ENCODE data around the gene ACTL6B. TPM values are rescaled to one million over a fixed set of nuclear protein-coding genes. Genes with fewer than 3 reads are reported as not detected.
A peak's percentile ranks its signal among the peaks of the same experiment; 100 is the strongest.

ACTL6B gene
- polyA plus RNA-seq, 1 of the 3 experiments (the other 2 are of a cell fraction), result 0.67 TPM

DNA sequence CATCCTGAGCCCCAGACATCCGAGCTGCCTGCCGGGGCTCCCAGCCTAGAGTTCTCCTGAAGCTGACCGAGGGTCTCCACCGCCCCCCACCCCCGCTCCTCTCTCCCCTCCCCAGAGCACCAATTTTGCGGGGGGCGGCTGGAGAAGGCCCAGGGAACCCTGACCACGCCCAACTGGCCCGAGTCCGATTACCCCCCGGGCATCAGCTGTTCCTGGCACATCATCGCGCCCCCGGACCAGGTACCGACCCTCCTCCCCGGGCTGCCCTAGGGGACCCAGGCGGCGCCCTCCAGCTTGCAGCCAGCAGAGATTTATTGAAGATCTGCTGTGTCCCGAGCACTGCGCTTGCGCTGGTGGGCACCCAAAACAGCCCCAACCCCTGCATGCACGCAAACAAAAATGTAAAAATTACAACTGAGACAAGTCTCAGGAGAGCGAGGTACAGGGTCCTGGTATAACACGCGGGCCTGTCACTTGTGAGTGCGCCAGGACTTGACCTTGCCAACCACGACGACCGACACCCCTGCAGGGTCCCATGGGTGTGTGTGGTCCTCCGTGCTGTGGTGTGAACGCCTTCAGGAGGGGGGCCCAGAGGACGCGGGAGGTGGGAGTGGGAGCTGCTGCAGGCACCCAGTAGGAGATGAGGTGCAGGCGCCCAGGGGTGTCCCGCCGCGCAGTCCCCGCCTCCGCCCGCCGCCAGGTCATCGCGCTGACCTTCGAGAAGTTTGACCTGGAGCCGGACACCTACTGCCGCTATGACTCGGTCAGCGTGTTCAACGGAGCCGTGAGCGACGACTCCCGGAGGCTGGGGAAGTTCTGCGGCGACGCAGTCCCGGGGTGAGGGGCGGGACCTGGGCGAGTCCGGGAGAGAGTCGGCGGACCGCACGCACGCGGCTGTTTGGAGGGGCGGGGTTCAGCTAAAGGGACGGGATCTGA lies 51.0 kb downstream of the ACTL6B start (continued):
- TF ChIP-seq MEF2A (IDR thresholded peaks at IDR 0.05; ENCODE audit: borderline replicate concordance, low read depth) (no peak), EP300 (IDR thresholded peaks at IDR 0.05; ENCODE audit: borderline replicate concordance in 1 of 2, low read depth in 1 of 2, low read length in 1 of 2) (no peak), TEAD4 (IDR thresholded peaks at IDR 0.05; ENCODE audit: borderline replicate concordance, insufficient read depth) (no peak), JUND (IDR thresholded peaks at IDR 0.05) (no peak), RCOR1 (IDR thresholded peaks at IDR 0.05; ENCODE audit: low read length) (no peak), ZBTB33 (IDR thresholded peaks at IDR 0.05; ENCODE audit: borderline replicate concordance, low read depth) (no peak), POLR2AphosphoS5 (IDR thresholded peaks at IDR 0.05; ENCODE audit: low read depth, low read length) (no peak), RXRA (IDR thresholded peaks at IDR 0.05; ENCODE audit: borderline replicate concordance, low read depth) (no peak), GATA2 (CRISPR knock-in tag; IDR thresholded peaks at IDR 0.05) (no peak), FOSL2 (IDR thresholded peaks at IDR 0.05; ENCODE audit: borderline replicate concordance, low read depth) (no peak), NRF1 (IDR thresholded peaks at IDR 0.05; ENCODE audit: low read depth, low read length) (no peak)

DNA sequence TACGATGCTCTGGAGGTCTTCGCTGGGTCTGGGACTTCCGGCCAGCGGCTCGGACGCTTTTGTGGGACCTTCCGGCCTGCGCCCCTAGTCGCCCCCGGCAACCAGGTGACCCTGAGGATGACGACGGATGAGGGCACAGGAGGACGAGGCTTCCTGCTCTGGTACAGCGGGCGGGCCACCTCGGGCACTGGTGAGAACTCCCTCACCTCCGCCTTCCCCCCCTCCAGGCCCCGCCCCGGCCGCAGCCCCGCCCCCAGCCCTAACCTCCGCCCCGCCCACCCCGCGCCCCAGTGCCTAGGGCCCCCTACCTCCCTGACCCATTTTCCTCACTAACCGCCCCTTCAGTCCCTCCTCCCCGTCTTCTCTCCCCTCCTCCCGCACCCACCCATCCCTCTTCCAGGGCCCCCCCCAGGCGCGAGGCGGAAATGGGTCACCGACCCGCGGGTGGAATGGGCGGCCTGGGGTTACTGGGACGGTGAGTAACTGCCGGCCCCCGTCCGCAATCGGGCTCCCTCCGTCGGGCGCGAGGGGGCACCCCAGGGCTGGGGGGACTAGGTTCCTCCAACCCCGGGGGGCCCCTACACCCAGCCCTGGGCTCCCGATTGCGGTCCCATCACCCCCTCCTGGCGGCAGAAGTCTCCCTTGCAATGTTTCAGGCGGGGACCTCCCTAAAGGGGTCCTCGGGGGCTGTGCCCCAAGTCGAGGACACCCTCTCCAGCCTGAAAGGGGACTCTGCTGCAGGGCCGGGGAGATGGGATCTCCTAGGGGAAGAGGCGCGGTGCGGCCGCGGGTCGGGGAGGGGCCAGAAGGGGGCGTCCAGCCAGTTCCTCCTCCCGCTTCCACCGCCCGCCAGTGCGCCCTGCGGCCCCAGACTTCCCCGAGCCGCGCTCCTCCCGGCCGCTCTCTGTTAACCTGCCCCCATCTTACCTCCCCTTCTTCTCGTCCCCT lies 51.9 kb downstream of the ACTL6B start:
- Histone ChIP-seq H3K9me2 (no peaks in the 10 kb centered on the region), H3K9ac (peak overlapping the region; percentile 69), H3K79me2 (ENCODE audit: insufficient read depth) (peaks cover 18% of the 10 kb centered on the region), H4K20me1 (ENCODE audit: insufficient read depth) (no peaks in the 10 kb centered on the region), H3K27me3 (ENCODE audit: insufficient read depth) (no peaks in the 10 kb centered on the region), H3K36me3 (replicated peaks in 1 of 2; ENCODE audit: control insufficient read depth in 1 of 2, insufficient read depth in 2 of 2, low read length in 1 of 2) (peaks cover 27 to 32% of the 10 kb centered on the region in 2 experiments), H3K4me1 (ENCODE audit: control insufficient read depth in 1 of 2, insufficient read depth in 2 of 2, low read depth in 1 of 2, low read length in 1 of 2) (peaks cover 10 to 25% of the 10 kb centered on the region in 2 experiments; a peak in 3 of 4 replicates), H3K27ac (ENCODE audit: low read depth in 2 of 2, low read length in 1 of 2) (peak overlapping the region; percentile 69 to 97), H3F3A (replicated peaks; ENCODE audit: insufficient read depth) (peaks cover 42% of the 10 kb centered on the region), H3K4me3 (ENCODE audit: low read depth in 2 of 2, low read length in 1 of 2) (peak overlapping the region; percentile 67 to 76), H3K4me2 (peak overlapping the region; percentile 97), H3K9me3 (no peaks in the 10 kb centered on the region), H2AFZ (ENCODE audit: low read depth) (peak overlapping the region; percentile 69)
- ChIA-PET CTCF (interaction anchor here (0.6 to 5.4 kb wide), 22 partner anchors 8 to 248 kb away, joined by 3 to 62 read pairs (median 4); partner anchors contain the start of genes ACTL6B, FBXO24, LRCH4 and MOSPD3), POLR2A (interaction anchor here (1.1 to 3.7 kb wide), 6 partner anchors 8 to 167 kb away, joined by 3 to 63 read pairs (median 10); partner anchors contain the start of genes FBXO24, GNB2, LRCH4 and MOSPD3)
- WGBS (ENCODE audit: low lambda C conversion rate), result 5% methylated on average over 47 of the region's 70 CpGs
- peak; percentile 98 for DNase-seq
- TF ChIP-seq REST (IDR thresholded peaks at IDR 0.05; ENCODE audit: low read depth, low read length), result no peak
- TF ChIP-seq SMC3 (IDR thresholded peaks at IDR 0.05; ENCODE audit: low read depth, low read length), result 0 out of 2 replicates have a peak, but pooled peaks have one; percentile 4
- no peak for TF ChIP-seq CHD2 (IDR thresholded peaks at IDR 0.05; ENCODE audit: low read length, partially characterized antibody)
- TF ChIP-seq USF2 (IDR thresholded peaks at IDR 0.05; ENCODE audit: borderline replicate concordance, low read depth, low read length), result no peak
- TF ChIP-seq MAX (IDR thresholded peaks at IDR 0.05; ENCODE audit: low read depth), result peak; percentile 34; the same call in 1 of the 2 replicates
- TF ChIP-seq GATA2 (CRISPR knock-in tag; IDR thresholded peaks at IDR 0.05), result no peak
- peak in 1 of 2 experiments; percentile 39; a peak in 1 of 4 replicates for TF ChIP-seq EP300 (IDR thresholded peaks at IDR 0.05; ENCODE audit: borderline replicate concordance in 1 of 2, low read depth in 1 of 2, low read length in 1 of 2)
- no peak for TF ChIP-seq RAD21 (IDR thresholded peaks at IDR 0.05; ENCODE audit: low read length)
- TF ChIP-seq ZBTB33 (IDR thresholded peaks at IDR 0.05; ENCODE audit: borderline replicate concordance, low read depth), result no peak
